Measurements from ENCODE around the gene ITIH5. TPM values are rescaled to one million over a fixed set of nuclear protein-coding genes. Genes with fewer than 3 reads are reported as not detected.

ITIH5 gene
- polyA plus RNA-seq, 1 experiment, result 10.3 TPM

DNA sequence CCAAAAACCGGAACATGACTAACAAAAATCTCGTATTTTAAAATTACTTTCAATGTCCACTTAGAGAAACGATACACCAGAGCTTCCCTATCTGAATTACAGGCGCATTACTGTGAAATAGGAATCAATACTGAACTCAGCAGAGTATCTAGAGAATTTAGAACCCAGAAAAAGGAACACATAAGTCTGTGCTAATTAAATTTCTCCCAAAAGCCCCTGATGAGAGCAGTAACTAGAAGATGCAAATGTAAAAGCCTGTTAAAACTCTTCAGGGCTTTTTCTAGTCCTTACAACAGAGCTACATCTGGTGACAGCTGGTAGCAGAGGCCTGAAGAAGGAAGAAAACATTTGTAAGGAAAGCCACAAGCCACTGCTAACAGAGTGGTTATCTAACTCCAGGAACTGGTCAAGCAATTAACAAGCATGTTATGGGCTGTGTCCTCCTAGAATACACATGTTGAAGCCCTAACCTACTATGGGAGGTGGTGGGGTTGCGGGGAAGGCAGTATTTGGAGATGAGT lies 24.2 kb downstream of the ITIH5 start:
- CTCF ChIA-PET, result interaction anchor here (0.7 to 1.4 kb wide), 2 partner anchors 11 to 44 kb away, joined by 3 read pairs; no protein-coding TSS in a partner anchor
- Histone ChIP-seq H3K4me3 (ENCODE audit: low read depth, low read length) (no peak overlapping the region), H3K36me3 (ENCODE audit: control insufficient read depth, insufficient read depth, low read length) (no peaks in the 10 kb centered on the region), H3K27me3 (ENCODE audit: control insufficient read depth, insufficient read depth, low read length) (no peaks in the 10 kb centered on the region)
- POLR2A ChIA-PET, result no interaction called here
- DNase-seq (ENCODE audit: low read depth), result no peak
- no peak for TF ChIP-seq CTCF (IDR thresholded peaks at IDR 0.05; ENCODE audit: insufficient read depth, low read depth, low read length)

DNA sequence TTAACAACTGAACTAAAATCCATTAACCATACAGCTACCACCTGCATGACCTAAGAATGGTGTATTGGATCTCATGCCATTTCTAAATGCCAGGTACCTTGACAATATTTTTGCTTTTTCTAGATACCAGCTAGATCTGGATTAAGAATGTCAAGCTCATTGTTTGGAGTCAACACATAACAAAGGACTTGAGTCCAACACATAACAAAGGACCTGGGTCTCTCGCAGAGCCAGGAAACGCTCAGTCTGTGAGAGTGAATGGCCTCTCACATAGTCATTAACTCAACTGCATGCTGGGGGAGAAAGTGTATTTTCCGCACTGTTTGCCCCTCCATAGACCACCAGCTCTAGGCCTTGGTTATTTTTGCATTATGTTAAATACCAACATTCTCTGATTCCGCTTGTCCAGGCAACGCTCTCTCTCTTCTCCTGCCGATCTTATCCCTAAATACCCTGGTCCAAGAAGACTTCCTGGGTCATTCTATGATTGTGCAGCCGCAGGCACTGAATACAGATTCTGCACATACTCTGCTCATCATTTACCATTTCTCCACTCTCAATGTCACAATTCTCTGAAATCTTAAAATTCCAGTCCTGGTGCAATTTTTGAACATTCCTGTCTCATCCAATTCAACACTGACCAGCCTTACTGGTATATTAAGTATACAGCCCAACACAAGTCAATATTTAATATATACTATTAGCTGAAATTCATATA lies 31.2 kb downstream of the ITIH5 start:
- Histone ChIP-seq H3K4me3 (ENCODE audit: low read depth, low read length) (no peak overlapping the region), H3K36me3 (ENCODE audit: control insufficient read depth, insufficient read depth, low read length) (no peaks in the 10 kb centered on the region), H3K27me3 (ENCODE audit: control insufficient read depth, insufficient read depth, low read length) (no peaks in the 10 kb centered on the region)
- CTCF ChIA-PET, result interaction anchor here (1.0 to 1.3 kb wide), 2 partner anchors 9 to 110 kb away, joined by 3 to 5 read pairs; no protein-coding TSS in a partner anchor
- no peak for DNase-seq (ENCODE audit: low read depth)
- POLR2A ChIA-PET, result no interaction called here
- TF ChIP-seq CTCF (IDR thresholded peaks at IDR 0.05; ENCODE audit: insufficient read depth, low read depth, low read length), result no peak

DNA sequence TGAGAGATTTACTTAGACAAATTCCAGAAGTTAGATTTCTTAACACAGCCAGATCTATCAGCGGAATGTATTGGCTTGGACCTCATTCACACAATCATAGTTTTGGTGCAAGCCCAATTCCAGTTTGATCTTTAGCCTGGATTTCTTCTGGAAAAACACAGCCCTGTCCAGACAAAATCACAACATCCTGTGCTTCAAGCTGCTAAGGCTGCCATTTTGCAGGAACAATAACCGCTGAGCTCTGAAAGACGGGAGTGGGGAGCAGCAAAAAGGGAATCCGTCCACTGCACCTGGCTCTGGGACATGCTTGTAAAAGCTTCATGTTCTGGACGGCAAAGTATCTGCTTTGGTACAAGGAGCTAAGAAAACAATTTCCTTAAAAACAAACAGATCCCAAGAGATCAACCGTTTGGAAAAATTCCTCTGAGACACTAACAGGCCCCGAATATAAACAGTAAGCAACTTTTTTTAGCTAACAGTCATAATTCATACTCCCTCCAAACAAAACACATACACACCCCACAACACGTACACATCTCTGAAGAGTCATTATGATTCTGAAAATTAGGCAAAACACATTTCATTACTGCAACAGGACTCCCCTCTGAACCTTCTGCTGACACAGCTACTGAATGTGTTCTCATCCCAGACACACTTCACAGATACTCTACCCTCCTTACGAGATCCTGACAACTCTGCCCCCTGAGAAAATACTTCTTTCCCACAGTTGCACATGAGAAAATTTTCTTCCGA lies 32.4 kb downstream of the ITIH5 start:
- CTCF ChIA-PET, result interaction anchor here (1.0 to 2.3 kb wide), 2 partner anchors 8 to 53 kb away, joined by 3 to 7 read pairs; no protein-coding TSS in a partner anchor
- H3K4me3 ChIP-seq (ENCODE audit: low read depth, low read length), result no peak overlapping the region
- POLR2A ChIA-PET, result no interaction called here
- no peaks in the 10 kb centered on the region for H3K36me3 ChIP-seq (ENCODE audit: control insufficient read depth, insufficient read depth, low read length)
- H3K27me3 ChIP-seq (ENCODE audit: control insufficient read depth, insufficient read depth, low read length), result no peaks in the 10 kb centered on the region
- TF ChIP-seq CTCF (IDR thresholded peaks at IDR 0.05; ENCODE audit: insufficient read depth, low read depth, low read length), result no peak
- no peak for DNase-seq (ENCODE audit: low read depth)

DNA sequence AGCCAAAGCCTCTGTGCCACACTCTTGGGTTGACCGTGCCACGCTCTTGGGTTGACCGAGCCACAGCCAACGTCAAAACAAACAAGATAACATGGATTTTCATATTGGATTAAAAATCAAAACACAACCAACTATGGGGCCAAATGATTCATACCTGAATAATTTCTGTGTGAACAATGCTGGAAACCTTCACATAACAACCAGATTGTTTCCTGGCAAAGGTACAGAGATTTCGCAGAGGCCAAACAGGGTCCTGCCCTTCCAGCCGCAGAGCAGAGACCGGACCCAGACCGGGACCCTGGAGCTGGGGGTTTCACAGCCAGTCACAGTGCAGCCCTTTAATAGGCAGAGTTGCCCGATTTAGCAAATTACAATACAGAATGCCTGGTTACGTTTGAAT lies 40.5 kb downstream of the ITIH5 start:
- ChIA-PET CTCF (interaction anchor here (0.8 to 1.6 kb wide), 2 partner anchors 9 to 101 kb away, joined by 3 read pairs; no protein-coding TSS in a partner anchor), POLR2A (no interaction called here)
- DNase-seq (ENCODE audit: low read depth), result no peak
- TF ChIP-seq CTCF (IDR thresholded peaks at IDR 0.05; ENCODE audit: insufficient read depth, low read depth, low read length), result no peak
- Histone ChIP-seq H3K36me3 (ENCODE audit: control insufficient read depth, insufficient read depth, low read length) (no peaks in the 10 kb centered on the region), H3K27me3 (ENCODE audit: control insufficient read depth, insufficient read depth, low read length) (no peaks in the 10 kb centered on the region), H3K4me3 (ENCODE audit: low read depth, low read length) (no peak overlapping the region)

- no peak for DNase-seq (ENCODE audit: low read depth)
- ChIA-PET POLR2A (no interaction called here), CTCF (interaction anchor here (1.6 kb wide), 1 partner anchor 9 kb away, joined by 3 read pairs; no protein-coding TSS in a partner anchor)
- Histone ChIP-seq H3K27me3 (ENCODE audit: control insufficient read depth, insufficient read depth, low read length) (no peaks in the 10 kb centered on the region), H3K4me3 (ENCODE audit: low read depth, low read length) (no peak overlapping the region), H3K36me3 (ENCODE audit: control insufficient read depth, insufficient read depth, low read length) (no peaks in the 10 kb centered on the region)
- no peak for TF ChIP-seq CTCF (IDR thresholded peaks at IDR 0.05; ENCODE audit: insufficient read depth, low read depth, low read length)
These were observed 40.9 kb downstream of the ITIH5 start for GRCh38 chr10:7625836-7626235.

Measured in BJ (cell line).